Fibroblast of villous mesenchyme (primary cell): Measurements from ENCODE around the gene STX1A. TPM values are rescaled to one million over a fixed set of nuclear protein-coding genes. Genes with fewer than 3 reads are reported as not detected.
"Not testable (repeated sequence)": the region's sequence is repeated elsewhere in the genome, so short reads cannot be mapped to it uniquely, and the experiment has no call there.

Experiments
- DNase-seq: peaks from one replicate; pipeline ENCODE4 v3.0.0-alpha.2; 2010; ENCODE audit warnings: low read depth
- H3K4me3 ChIP-seq: 2 replicates; pipeline ENCODE4 v1.5.1; 2011; ENCODE audit warnings: low read depth, mild to moderate bottlenecking, low read length
- total RNA-seq: library from RNA; depleted of rRNA; stranded (reverse); fragments of >200 nt; gene quantifications from 2 replicates; pipeline ENCODE4 v1.2.3, GENCODE V29; 2012
- TF ChIP-seq, protein P1 (sequence below): IDR thresholded peaks from 2 replicates; pipeline ENCODE4 v1.5.1; 2012; ENCODE audit warnings: low read depth, mild to moderate bottlenecking, low read length; ENCODE audit not compliant: insufficient read depth

STX1A gene
- total RNA-seq, 1 donor, result 8.2 TPM

DNA sequence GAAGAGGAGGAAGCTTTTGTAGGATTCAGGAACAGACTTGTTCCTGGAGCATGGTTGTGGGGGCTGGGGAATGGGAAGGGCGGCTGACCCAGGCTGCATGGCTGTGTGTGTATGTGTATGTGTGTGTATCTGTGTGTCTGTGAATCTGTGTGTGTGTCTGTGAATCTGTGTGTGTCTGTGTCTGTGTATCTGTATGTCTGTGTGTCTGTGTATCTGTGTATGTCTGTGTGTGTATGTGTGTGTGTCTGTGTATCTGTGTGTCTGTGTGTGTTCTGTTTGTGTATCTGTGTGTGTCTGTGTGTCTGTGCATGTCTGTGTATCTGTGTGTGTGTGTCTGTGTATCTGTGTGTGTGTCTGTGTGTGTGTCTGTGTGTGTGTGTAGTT lies 6.6 kb upstream of the STX1A start:
- no peak overlapping the region for H3K4me3 ChIP-seq
- TF ChIP-seq, protein P1, sequence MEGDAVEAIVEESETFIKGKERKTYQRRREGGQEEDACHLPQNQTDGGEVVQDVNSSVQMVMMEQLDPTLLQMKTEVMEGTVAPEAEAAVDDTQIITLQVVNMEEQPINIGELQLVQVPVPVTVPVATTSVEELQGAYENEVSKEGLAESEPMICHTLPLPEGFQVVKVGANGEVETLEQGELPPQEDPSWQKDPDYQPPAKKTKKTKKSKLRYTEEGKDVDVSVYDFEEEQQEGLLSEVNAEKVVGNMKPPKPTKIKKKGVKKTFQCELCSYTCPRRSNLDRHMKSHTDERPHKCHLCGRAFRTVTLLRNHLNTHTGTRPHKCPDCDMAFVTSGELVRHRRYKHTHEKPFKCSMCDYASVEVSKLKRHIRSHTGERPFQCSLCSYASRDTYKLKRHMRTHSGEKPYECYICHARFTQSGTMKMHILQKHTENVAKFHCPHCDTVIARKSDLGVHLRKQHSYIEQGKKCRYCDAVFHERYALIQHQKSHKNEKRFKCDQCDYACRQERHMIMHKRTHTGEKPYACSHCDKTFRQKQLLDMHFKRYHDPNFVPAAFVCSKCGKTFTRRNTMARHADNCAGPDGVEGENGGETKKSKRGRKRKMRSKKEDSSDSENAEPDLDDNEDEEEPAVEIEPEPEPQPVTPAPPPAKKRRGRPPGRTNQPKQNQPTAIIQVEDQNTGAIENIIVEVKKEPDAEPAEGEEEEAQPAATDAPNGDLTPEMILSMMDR, result no peak
- no peak for DNase-seq

DNA sequence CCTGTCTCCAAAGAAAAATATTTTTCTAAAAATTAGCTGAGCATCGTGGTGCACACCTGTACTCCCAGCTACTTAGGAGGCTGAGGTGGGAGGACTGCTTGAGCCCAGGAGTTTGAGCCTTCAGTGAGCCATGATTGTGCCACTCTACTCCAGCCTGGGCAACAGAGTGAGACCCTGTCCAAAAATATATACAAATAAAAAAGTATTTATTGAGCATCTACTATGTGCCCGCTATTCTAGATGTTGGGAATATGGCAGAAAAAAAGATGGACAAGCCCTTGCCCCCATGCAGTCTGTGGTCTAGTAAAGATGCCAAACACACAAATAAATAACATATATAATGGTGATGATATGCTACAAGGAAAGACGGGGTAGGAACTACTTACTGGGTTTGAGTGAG lies 4.3 kb upstream of the STX1A start:
- no peak for DNase-seq
- no peak overlapping the region for H3K4me3 ChIP-seq
- TF ChIP-seq, protein P1, result no peak

DNA sequence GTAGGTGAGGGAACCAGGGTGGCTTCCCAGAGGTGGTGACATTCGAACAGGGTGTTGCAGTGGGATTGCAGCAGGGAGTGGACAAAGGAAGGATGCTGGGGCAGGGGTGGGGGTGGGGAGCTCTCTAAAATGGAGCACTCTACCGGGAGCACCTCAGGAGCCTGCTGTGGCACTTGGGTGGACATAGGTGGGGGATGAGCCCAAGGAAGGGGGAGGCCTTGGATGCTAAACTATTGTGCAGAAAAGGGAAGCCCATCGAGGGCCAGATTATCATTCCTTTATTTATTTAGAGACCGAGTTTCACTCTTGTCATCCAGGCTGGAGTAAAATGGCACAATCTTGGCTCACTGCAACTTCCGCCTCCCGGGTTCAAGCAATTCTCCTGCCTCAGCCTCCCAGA lies 3.3 kb upstream of the STX1A start:
- DNase-seq, result no peak
- TF ChIP-seq, protein P1, result no peak
- no peak overlapping the region for H3K4me3 ChIP-seq

DNA sequence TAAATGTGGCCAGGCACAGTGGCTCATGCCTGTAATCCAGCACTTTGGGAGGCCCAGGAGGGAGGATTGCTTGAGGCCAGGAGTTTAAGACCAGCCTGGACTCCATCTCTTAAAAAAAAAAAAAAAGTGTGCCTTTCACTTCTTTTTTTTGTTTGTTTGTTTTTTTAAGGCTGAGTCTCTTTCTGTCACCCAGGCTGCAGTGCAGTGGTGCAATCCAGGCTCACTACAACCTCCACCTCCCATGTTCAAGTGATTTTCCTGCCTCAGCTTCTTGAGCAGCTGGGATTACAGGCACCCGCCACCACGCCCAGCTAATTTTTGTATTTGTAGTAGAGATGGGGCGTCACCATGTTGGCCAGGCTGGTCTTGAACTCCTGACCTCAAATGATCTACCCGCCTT lies 2.7 kb upstream of the STX1A start:
- not testable (repeated sequence) for H3K4me3 ChIP-seq, DNase-seq

DNA sequence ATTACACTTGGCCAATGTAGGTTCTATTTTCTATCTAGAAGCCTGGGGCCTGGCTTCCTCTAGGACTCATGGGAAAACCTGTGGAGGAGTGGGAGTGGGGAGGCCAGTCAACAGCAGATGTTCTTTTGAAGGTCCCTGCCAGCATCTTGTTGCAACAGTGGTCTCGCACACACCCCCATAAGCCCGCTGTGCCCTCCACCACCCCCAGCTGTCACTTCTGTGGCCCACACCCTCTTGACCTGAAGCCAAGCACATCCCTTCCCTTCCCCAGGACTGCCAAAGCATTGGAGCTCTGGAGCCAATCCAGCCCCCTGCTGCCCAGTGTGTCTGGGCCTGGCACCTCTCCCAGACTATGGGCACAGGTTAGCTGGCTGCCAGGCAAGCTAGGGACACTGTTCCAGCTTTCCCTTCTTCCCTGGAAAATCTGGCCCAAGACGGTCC lies 1.9 kb upstream of the STX1A start:
- no peak for DNase-seq
- TF ChIP-seq, protein P1, result no peak
- H3K4me3 ChIP-seq, result no peak overlapping the region

DNA sequence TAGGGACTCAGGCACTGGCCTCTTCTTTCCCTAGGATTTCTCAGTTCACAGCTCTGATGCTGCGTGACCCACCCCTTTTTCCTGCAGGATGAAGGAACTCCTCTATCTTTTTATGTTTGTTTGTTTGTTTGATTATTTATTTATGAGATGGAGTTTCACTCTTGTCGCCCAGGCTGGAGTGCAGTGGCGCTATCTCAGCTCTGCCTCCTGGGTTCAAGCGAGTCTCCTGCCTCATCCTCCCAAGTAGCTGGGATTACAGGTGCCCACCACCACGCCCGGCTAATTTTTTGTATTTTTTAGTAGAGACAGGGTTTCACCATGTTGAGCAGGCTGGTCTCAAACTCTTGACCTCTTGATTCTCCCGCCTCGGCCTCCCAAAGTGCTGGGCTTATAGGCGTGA lies 974 bp upstream of the STX1A start:
- not testable (repeated sequence) for H3K4me3 ChIP-seq, DNase-seq

DNA sequence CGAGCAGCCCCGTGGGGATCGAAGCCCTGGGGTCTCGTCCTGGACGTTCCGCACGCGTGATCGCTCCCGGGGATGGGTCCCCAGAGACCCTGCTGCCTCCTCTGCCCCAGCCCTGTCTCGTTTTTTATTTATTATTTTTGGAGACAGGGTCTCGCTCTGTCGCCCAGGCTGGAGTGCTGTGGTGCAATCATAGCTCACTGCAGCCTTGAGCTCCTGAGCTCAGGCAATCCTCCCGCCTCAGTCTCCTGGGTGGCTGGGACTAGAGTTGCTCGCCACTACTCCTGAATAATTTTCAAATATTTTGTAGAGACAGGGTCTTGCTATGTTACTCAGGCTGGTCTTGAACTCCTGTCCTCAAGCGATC lies 319 bp upstream of the STX1A start:
- TF ChIP-seq, protein P1, result no peak
- H3K4me3 ChIP-seq, result peak overlapping the region; percentile 60
- DNase-seq, result no peak

DNA sequence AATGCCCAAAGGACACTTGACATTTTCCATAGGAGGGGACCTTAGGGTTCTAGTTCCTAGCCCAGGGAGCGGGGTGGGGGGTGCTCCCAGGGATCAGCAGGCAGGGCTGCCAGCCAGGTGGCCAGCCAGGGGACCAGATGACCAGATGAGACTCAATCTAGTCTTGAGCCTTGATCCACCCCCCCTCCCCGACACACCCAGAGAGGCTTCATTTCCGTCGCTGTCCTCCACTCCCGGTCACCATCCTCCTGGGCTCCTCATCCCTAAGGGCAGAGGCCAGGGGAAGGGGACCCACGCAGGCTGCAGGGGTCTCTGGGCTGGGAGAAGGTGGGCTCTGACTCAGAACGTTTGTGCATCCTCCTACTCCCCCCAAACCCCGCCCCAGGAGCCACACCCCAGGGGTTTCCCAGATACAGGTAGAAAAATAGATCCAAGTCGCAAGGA lies 1.0 kb downstream of the STX1A start:
- TF ChIP-seq, protein P1, result no peak
- no peak for DNase-seq
- peak overlapping the region; percentile 77 for H3K4me3 ChIP-seq
